A673 (cell line): Measurements from ENCODE around the gene SRPRB. TPM values are rescaled to one million over a fixed set of nuclear protein-coding genes. Genes with fewer than 3 reads are reported as not detected.

Source experiments
- BruUV-seq: library from RNA; stranded (reverse); fragments of 400-500 nt; replicated peaks from 2 replicates; lab custom pipeline; 2021; lab: Mats Ljungman, UMichigan
- CTCF ChIA-PET: fragments of 300-600 bp; sonication (Branson Sonifier 250); formaldehyde crosslinking; loops from one replicate; lab custom pipeline; 2022; ENCODE audit warnings: antibody characterized with exemption; lab: Charles Lee
- POLR2A ChIA-PET: fragments of 300-600 bp; sonication (Branson Sonifier 250); formaldehyde crosslinking; loops from one replicate; lab custom pipeline; 2022; ENCODE audit warnings: antibody characterized with exemption; ENCODE audit not compliant: low non-redundant PET; lab: Charles Lee
- DNase-seq: peaks from one replicate; pipeline ENCODE4 v3.0.0-alpha.2; 2015; ENCODE audit warnings: low spot score
- H3K27ac ChIP-seq: fragments of 200-600 bp; sonication (generic); 2 replicates; pipeline ENCODE4 v1.5.1; 2016; ENCODE audit warnings: mixed run types, low read depth, mild to moderate bottlenecking, mixed read lengths, antibody characterized with exemption, low read length; ENCODE audit not compliant: poor library complexity, severe bottlenecking
- H3K27me3 ChIP-seq: fragments of 200-600 bp; sonication (generic); replicated peaks from 2 replicates; pipeline ENCODE4 v1.6.1; 2017; ENCODE audit warnings: mixed run types, low read depth, mild to moderate bottlenecking, mixed read lengths, antibody characterized with exemption, low read length; ENCODE audit not compliant: insufficient read depth, poor library complexity
- H3K36me3 ChIP-seq: fragments of 200-600 bp; sonication (generic); 2 replicates; pipeline ENCODE4 v1.6.1; 2016; ENCODE audit warnings: mixed run types, mild to moderate bottlenecking, mixed read lengths, antibody characterized with exemption, low read length; ENCODE audit not compliant: insufficient read depth, poor library complexity, severe bottlenecking
- H3K4me1 ChIP-seq: fragments of 200-600 bp; sonication (generic); 2 replicates; pipeline ENCODE4 v1.6.1; 2017; ENCODE audit warnings: mixed run types, mild to moderate bottlenecking, mixed read lengths, antibody characterized with exemption, low read length; ENCODE audit not compliant: insufficient read depth, poor library complexity, severe bottlenecking
- H3K4me3 ChIP-seq: fragments of 200-600 bp; sonication (generic); 2 replicates; pipeline ENCODE4 v1.5.1; 2016; ENCODE audit warnings: low read depth, mixed run types, mild to moderate bottlenecking, mixed read lengths, low read length; ENCODE audit not compliant: poor library complexity, severe bottlenecking
- H3K9me3 ChIP-seq: fragments of 200-600 bp; sonication (generic); 2 replicates; pipeline ENCODE4 v1.6.1; 2016; ENCODE audit warnings: mixed run types, low read depth, mild to moderate bottlenecking, mixed read lengths, antibody characterized with exemption, low read length; ENCODE audit not compliant: poor library complexity, severe bottlenecking
- CTCF ChIP-seq: fragments of 300-800, 200-600 bp; sonication (generic); conservative IDR thresholded peaks from 2 replicates; pipeline ENCODE4 v1.5.1; 2017; ENCODE audit warnings: low read depth, mild to moderate bottlenecking, antibody characterized with exemption, low read length, moderate library complexity, mixed read lengths
- EZH2 ChIP-seq: fragments of 200-600 bp; sonication (generic); IDR thresholded peaks from 2 replicates; pipeline ENCODE4 v1.6.1; 2017; ENCODE audit warnings: borderline replicate concordance, low read depth, mild to moderate bottlenecking, mixed read lengths, antibody characterized with exemption, low read length; ENCODE audit not compliant: poor library complexity, severe bottlenecking
- intact Hi-C: fragments of 100-400 bp; cut with micrococcal nuclease; formaldehyde crosslinking; loops from one replicate; pipeline ENCODE4 v1.10.0; 2022; ENCODE audit not compliant: unreplicated experiment
- total RNA-seq: library from RNA; stranded (reverse); gene quantifications from 2 replicates; pipeline ENCODE4 v1.2.3, GENCODE V29; 2021

The SRPRB gene
- total RNA-seq, 1 experiment from 2014 or later: 64.2 TPM

GRCh38 chr3:133837487-133838295, 32.1 kb downstream of the SRPRB start:
- POLR2A ChIA-PET: no interaction called here
- no peak for DNase-seq

GRCh38 chr3:133838296-133838789, 32.7 kb downstream of the SRPRB start:
- no peak for DNase-seq
- intact Hi-C loops: no loop called here
- H3K27ac ChIP-seq: no peak overlapping the region
- H3K36me3 ChIP-seq: no peaks in the 10 kb centered on the region
- no peaks in the 10 kb centered on the region for H3K9me3 ChIP-seq
- H3K4me3 ChIP-seq: no peak overlapping the region
- CTCF ChIA-PET: no interaction called here
- H3K27me3 ChIP-seq: no peaks in the 10 kb centered on the region
- TF ChIP-seq CTCF: no peak
- no peak for TF ChIP-seq EZH2
- no peaks in the 10 kb centered on the region for H3K4me1 ChIP-seq
- POLR2A ChIA-PET: no interaction called here
- BruUV-seq: no TSS peak

More at GRCh38 chr3:133837487-133838295, 32.1 kb downstream of the SRPRB start:
- H3K4me1 ChIP-seq: no peaks in the 10 kb centered on the region
- no peaks in the 10 kb centered on the region for H3K27me3 ChIP-seq
- no peak overlapping the region for H3K4me3 ChIP-seq
- CTCF ChIA-PET: no interaction called here
- TF ChIP-seq CTCF: no peak
- TF ChIP-seq EZH2: no peak
- H3K9me3 ChIP-seq: no peaks in the 10 kb centered on the region
- H3K36me3 ChIP-seq: no peaks in the 10 kb centered on the region
- intact Hi-C loops: no loop called here
- H3K27ac ChIP-seq: no peak overlapping the region
- no TSS peak for BruUV-seq

- H3K27ac ChIP-seq: no peak overlapping the region
- H3K36me3 ChIP-seq: no peaks in the 10 kb centered on the region
- POLR2A ChIA-PET: no interaction called here
- no peaks in the 10 kb centered on the region for H3K9me3 ChIP-seq
- TF ChIP-seq EZH2 (no peak), CTCF (no peak)
- H3K4me1 ChIP-seq: no peaks in the 10 kb centered on the region
- no TSS peak for BruUV-seq
- intact Hi-C loops: no loop called here
- no peaks in the 10 kb centered on the region for H3K27me3 ChIP-seq
- no peak overlapping the region for H3K4me3 ChIP-seq
- CTCF ChIA-PET: no interaction called here
- no peak for DNase-seq
Observed at GRCh38 chr3:133838916-133839800, 33.5 kb downstream of the SRPRB start.
